Neutrophil (primary cell): ENCODE results near the gene ZFPM1.

Source experiments
- H3K27ac ChIP-seq: fragments of 200-600 bp; sonication (generic); 2 replicates; pipeline ENCODE4 v1.5.1; 2016; ENCODE audit warnings: mild to moderate bottlenecking, moderate library complexity
- H3K27me3 ChIP-seq: fragments of 200-600 bp; sonication (generic); 2 replicates; pipeline ENCODE4 v1.6.0; 2016; ENCODE audit warnings: mild to moderate bottlenecking
- H3K36me3 ChIP-seq: fragments of 200-600 bp; sonication (generic); 2 replicates; pipeline ENCODE4 v1.5.1; 2017
- H3K4me1 ChIP-seq, 2 experiments: fragments of 200-600 bp in 1 of 2; sonication (generic) in 1 of 2; 1 replicate in 1 of 2; 2 replicates in 1 of 2; pipeline versions ENCODE4 v1.5.1 to v1.6.1; 2013 to 2016; ENCODE audit warnings: low read depth in 1 of 2, low read length in 1 of 2, mild to moderate bottlenecking in 1 of 2, moderate library complexity in 1 of 2; ENCODE audit not compliant: control insufficient read depth in 1 of 2, insufficient read depth in 1 of 2
- H3K4me3 ChIP-seq, 2 experiments: fragments of 200-600 bp in 1 of 2; sonication (generic) in 1 of 2; 1 replicate in 1 of 2; 2 replicates in 1 of 2; pipeline ENCODE4 v1.5.1; 2013 to 2016; ENCODE audit warnings: low read depth in 1 of 2, low read length in 1 of 2, mild to moderate bottlenecking in 1 of 2, moderate library complexity in 1 of 2
- H3K9me3 ChIP-seq: fragments of 200-600 bp; sonication (generic); 2 replicates; pipeline ENCODE4 v1.5.1; 2016
- TF ChIP-seq, protein P1 (sequence below): fragments of 200-600 bp; sonication (generic); IDR thresholded peaks from 2 replicates; pipeline ENCODE4 v1.5.1; 2016; ENCODE audit warnings: antibody characterized with exemption

The ZFPM1 gene

DNA sequence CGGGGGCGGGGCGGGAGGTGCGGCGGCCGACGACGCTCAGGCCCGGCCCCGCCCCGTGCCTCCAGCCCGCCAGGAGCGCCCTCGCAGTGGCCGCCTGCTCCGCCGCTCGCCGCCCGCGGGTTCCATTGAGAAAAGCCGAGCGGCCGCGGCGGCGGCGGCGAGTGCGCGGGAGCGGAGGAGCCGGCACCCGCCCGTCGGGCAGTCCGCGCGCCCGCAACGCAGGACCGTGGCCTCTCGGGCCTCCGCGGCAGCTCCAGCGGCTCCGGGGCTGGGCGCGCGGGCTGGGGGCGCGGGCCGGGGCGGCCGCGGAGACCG lies at the start of gene ZFPM1:
Gene ZFPM1 (plus strand): TSS at position 64 of the 315 bp plus-strand sequence. CDS start 359 bp downstream, outside the sequence.
- TF ChIP-seq, protein P1, sequence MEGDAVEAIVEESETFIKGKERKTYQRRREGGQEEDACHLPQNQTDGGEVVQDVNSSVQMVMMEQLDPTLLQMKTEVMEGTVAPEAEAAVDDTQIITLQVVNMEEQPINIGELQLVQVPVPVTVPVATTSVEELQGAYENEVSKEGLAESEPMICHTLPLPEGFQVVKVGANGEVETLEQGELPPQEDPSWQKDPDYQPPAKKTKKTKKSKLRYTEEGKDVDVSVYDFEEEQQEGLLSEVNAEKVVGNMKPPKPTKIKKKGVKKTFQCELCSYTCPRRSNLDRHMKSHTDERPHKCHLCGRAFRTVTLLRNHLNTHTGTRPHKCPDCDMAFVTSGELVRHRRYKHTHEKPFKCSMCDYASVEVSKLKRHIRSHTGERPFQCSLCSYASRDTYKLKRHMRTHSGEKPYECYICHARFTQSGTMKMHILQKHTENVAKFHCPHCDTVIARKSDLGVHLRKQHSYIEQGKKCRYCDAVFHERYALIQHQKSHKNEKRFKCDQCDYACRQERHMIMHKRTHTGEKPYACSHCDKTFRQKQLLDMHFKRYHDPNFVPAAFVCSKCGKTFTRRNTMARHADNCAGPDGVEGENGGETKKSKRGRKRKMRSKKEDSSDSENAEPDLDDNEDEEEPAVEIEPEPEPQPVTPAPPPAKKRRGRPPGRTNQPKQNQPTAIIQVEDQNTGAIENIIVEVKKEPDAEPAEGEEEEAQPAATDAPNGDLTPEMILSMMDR = no peak
- Histone ChIP-seq H3K4me3 (peak within 1 kb of the TSS; percentile 54 to 64), H3K27me3 (peaks cover 99% of the 10 kb centered on the region), H3K9me3 (peaks cover 4% of the 10 kb centered on the region), H3K4me1 (peaks cover 29 to 41% of the 10 kb centered on the region in 2 experiments), H3K36me3 (no peaks in the 10 kb centered on the region), H3K27ac (peak within 1 kb of the TSS; percentile 18)

DNA sequence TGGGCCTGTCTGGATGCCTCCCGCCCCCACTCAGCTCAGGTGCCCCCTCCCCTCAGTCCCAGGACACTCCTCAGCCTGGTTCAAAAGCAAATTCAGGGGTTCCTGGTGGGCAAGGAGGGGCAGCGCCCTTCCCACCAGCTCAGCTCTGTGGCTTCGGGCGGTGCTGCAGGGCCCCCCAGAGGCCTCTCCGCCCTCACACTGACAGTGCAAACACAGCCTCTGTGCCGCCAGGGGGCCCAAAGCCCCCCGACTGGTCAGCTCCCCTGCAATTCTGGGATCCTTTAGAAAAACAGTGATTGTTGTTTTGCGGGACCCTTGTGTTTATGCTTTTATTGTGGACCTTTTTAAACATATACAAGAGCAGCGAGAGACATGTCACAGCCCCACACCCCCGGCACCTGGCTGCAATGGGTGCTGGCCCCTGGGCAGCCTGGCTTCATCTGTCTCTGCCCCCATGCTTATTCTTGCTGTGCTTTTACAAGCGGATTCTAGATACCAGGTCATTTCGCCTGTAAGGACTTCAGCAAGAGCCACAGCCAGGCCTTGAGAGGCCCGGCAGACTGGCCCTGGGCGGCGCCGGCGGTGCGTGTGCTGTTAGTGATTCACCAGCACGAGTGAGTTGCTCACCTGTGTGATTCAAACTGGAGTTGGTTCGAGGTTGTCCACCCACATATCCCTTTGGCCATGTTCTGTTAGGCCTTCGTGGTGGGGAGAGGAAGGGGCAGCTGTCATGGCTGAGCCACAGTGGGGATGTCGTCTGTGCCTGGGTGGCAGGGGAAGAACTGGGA lies 49.1 kb upstream of the ZFPM1 start:
- H3K4me1 ChIP-seq = peaks cover 9 to 13% of the 10 kb centered on the region in 2 experiments
- H3K27me3 ChIP-seq = peaks cover 8% of the 10 kb centered on the region
- no peak overlapping the region for H3K4me3 ChIP-seq
- TF ChIP-seq, protein P1 = no peak
- H3K9me3 ChIP-seq = no peaks in the 10 kb centered on the region
- no peak overlapping the region for H3K27ac ChIP-seq
- no peaks in the 10 kb centered on the region for H3K36me3 ChIP-seq

DNA sequence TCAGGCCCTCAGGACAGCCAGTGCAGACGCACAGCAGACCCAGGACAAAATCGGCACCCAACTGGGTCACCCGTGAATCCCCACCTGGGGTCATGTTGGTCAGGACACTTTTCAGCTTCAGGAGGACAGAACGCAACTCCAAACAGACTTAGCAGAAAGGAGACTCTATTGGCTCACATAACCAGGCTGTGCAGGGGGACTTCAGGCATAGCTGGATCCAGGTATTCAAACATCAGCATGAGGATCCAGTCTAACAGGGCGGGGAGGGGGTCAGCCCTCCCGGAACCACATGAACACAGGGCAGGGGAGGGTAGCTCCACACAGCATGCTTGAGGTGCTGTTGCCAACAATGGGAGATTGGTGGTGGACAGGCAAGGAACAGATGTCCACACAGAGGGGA lies 48.3 kb upstream of the ZFPM1 start:
- H3K4me1 ChIP-seq = peaks cover 9 to 13% of the 10 kb centered on the region in 2 experiments
- TF ChIP-seq, protein P1 = no peak
- peaks cover 8% of the 10 kb centered on the region for H3K27me3 ChIP-seq
- no peak overlapping the region for H3K4me3 ChIP-seq
- H3K27ac ChIP-seq = no peak overlapping the region
- no peaks in the 10 kb centered on the region for H3K36me3 ChIP-seq
- H3K9me3 ChIP-seq = no peaks in the 10 kb centered on the region

DNA sequence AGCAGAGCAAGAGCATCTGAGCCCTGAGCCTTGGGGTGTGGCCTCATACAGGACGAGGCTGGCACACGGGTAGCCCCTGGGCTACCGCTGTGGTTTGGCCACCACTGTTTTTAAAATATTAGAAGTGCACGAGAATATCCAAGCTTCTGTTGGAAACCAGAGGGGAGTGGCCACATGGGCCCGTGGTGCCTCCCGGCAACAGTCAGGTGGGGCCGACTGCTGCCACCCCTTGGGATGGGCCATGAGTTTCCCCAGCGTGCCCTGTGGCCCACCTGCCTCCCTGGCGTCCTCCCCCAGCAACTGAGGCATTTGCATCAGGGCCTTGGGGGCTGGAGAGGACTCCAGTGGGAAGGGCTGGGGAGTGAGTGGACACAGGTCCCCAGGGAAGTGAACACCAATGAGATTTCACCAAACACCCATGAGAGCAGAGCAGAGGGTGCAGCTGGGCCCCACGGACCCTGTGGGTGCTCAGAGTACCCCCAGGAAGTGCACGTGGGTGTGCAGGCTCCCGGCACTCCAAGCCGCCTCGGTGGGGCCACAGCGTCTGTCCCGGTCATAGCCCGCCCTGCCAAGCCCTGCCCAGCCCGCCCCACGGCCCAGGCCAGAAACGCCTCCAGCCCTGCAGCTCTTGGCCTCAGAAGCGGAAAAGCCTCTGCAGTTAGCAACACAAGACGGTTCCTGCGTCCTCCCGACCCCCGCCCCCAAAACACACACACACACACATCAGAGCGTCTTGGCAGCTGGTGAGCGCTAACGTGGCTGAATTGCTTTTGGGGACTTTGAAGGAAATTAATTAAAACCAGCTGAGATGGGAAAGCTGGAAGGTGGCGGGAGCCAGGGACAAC lies 47.6 kb upstream of the ZFPM1 start:
- H3K4me3 ChIP-seq = no peak overlapping the region
- H3K27me3 ChIP-seq = peaks cover 8% of the 10 kb centered on the region
- H3K9me3 ChIP-seq = no peaks in the 10 kb centered on the region
- peaks cover 9 to 13% of the 10 kb centered on the region in 2 experiments for H3K4me1 ChIP-seq
- H3K36me3 ChIP-seq = no peaks in the 10 kb centered on the region
- H3K27ac ChIP-seq = no peak overlapping the region
- TF ChIP-seq, protein P1 = no peak

DNA sequence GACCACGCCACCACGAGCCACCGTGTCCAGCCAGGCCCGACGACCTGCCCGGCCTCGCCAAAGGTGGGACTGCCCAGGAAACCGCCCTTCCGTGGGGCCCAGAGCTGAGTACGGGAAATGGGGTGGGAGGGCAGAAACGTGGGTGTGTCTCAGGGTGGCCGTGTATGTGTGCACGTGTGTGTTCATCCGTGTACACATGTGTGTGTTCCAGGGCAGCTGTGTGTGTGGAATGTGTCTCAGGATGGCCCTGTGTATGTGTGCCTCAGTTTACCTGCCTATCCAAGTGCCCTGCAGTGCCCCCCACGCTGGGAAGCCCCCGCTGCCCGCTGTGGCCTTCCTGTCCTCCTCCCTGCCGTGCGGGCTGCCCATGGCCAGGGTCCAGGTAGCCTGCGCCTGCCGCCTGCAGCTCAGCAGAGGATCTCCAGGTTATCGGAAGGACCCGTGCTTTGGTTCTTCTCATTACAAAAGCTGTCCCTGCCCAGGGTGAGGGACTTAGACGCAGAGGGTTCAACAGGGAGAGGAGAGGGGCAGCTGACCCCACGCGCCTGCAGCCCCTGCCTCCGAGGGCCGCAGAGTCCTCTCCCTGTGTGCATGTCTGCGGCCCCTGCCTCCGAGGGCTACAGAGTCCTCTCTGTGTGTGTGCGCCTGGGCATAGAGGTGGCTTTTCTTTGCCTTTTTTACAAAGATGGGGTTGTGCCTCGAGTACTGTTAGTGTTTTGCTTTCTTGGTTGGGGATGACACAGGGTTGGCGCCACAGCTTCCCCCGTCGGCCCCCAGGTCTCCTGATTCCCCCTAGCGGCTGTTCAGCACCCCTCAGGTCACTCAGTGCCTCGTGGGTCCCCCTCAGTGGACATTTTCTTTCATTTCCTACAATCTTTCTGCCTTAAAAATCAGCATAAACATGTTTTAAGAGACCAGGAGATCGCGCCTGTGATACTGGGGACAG lies 46.7 kb upstream of the ZFPM1 start:
- Histone ChIP-seq H3K4me3 (no peak overlapping the region), H3K27me3 (peaks cover 8% of the 10 kb centered on the region), H3K36me3 (no peaks in the 10 kb centered on the region), H3K4me1 (peaks cover 9 to 13% of the 10 kb centered on the region in 2 experiments), H3K27ac (no peak overlapping the region), H3K9me3 (no peaks in the 10 kb centered on the region)
- TF ChIP-seq, protein P1 = no peak
